HG03558 (cell line): ENCODE measurements around the gene ZNF516.

Source experiments
- ATAC-seq: cut with Tn5 transposase; IDR thresholded peaks from one replicate; pipeline ENCODE4 v1.9.1; 2021; ENCODE audit warnings: moderate number of reproducible peaks; ENCODE audit not compliant: unreplicated experiment; ENCODE audit errors: extremely low read depth

ZNF516 gene

DNA sequence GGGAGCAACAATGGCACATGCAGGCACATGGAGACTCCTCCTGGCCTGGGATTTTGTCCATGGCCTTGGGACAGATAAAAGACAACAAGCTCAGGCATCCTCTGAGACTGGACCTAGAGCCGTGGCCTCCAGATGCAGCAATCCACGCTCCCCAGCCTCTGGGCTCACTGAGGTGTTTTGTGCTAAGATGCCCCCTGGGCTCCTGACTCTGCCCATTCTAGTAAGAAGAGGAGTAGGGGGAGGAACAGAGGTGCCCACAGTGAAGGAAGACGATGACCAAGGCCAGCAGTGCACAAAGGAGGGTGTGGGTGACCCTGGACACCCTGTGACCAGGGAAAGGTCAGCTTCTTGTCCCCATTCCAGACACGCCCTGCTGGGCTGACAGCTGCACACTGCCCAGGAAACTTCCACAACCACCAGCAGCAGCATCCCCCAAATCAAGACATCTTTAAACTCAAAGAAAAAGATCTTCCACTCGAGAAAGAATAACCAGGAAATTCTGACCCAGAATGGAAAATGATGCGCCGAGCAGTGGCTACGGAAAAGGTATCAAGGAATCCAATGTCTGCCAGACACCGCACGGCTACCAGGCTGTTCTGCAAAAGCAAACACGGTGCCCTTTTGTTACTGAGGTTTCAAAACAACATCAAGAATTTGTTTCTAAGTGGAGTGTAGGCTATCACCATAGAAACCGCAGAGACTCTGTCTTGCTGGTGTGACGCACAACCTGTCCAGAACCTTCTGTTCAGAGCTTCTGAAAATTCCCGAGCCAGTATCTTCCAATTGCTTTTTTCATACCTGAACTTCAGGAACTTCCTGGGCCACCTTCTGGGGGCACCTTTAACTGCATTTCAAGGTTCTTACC lies 65.5 kb downstream of the ZNF516 start:
- ATAC-seq, result no peak

GRCh38 chr18:76428396-76429261 lies 66.4 kb downstream of the ZNF516 start:
- ATAC-seq, result no peak

DNA sequence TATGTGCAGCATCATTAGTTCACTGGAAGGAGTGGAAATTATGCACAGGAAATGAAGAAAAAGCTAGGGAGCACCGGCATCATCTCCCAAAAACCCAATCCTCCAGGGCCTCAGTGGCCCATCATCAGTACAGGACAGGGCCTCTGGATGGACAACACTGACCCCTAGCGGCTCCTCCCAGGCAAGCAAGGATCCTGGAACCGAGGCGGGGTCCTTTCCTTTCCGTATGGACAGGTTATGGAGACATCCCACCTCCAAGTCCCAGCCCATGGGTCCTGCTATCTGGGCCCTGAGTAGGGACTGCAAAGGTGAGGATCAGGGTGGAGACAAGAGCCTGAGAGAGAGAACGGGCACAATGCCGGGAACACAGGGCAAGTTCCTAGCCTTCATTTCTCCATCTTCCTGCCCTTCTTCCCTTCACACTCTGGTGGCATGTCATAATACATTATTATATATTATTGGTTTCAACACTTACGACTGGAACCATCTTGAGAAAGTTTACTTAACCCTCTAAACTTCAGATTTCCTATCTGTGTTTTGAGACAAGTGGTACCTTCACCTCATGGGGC lies 68.2 kb downstream of the ZNF516 start:
- ATAC-seq, result no peak

DNA sequence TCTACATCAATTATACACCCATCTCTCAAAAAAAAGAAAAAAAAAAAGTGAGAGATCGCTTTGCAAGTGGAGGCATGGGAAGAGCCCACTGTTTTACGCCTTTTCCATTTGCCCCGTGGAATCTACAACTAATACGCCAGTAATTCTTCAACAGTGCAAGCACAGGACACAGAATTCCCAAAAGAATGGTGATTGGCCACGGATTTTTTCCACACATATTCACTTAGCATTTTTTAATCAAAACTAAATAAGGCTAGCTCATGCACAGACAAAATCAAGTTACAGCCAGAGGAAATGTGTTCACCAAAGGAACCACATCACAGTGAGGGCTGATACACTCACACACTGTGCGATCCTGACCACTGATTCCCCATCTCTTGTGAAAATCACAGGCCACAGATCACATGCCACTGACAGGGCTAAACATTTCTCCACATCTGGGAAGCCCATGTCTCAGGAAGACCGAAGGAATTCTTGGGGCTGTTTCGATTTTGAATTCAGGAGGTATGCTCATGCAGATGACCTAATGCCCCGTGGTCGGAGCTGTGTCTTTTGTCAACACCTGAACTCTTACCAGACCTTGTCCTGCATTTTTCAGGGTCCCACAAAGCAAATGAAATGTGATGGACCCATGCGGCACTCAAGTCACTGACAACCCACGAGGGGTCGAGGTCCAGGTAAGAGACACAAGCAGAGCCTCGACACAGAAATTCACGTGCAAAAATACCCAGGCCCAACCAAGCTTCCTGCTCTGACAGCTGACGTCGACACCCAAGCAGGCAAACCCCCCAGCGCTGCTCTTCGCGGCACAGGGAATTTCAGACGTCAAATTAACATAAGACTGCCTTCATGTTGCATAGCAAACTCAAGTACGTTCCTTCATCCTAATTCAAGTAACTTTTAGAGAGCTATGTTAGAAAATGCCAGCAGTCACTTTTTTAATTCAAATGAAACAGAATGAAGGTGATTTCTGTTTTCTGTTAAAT lies 69.6 kb downstream of the ZNF516 start:
- ATAC-seq, result no peak

DNA sequence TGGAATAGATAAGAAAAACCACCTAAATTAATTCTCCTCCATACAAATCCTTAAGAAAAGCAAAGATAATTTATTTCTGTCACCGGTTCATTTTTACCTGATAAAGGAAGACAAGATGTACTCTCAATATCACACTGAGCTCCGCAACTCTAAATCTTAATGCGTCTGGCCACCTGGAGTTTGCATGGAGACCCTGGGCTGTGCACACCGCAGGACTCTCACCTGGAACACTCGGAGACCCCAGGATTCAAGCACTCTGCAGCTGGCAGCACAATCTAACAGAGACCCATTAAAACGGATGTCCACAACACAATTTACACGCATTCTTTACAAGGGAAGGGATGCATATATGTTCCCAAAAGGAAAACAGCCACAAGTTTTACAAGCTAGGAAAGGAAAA lies 72.2 kb downstream of the ZNF516 start:
- no peak for ATAC-seq

DNA sequence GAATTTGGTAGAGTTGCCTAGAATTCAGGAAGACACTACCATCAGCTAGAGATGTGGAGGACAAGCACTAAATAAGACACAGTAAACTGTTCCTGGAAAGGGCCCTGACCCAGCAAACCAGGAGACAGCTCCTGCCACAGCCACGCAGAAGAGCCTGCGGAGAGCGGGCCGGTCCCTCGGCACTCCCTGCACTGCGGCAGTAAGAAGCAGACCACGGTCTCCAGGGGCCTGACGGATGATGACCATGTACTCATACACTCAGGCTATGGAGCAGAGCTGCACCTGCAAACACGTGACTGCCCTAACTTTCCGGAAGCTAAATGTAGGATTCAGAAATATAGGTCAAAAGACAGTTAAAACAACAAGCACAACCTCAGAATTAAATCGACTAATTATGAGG lies 72.9 kb downstream of the ZNF516 start:
- ATAC-seq, result no peak

- ATAC-seq, result no peak
Measured at GRCh38 chr18:76421685-76422078, 73.4 kb downstream of the ZNF516 start.

DNA sequence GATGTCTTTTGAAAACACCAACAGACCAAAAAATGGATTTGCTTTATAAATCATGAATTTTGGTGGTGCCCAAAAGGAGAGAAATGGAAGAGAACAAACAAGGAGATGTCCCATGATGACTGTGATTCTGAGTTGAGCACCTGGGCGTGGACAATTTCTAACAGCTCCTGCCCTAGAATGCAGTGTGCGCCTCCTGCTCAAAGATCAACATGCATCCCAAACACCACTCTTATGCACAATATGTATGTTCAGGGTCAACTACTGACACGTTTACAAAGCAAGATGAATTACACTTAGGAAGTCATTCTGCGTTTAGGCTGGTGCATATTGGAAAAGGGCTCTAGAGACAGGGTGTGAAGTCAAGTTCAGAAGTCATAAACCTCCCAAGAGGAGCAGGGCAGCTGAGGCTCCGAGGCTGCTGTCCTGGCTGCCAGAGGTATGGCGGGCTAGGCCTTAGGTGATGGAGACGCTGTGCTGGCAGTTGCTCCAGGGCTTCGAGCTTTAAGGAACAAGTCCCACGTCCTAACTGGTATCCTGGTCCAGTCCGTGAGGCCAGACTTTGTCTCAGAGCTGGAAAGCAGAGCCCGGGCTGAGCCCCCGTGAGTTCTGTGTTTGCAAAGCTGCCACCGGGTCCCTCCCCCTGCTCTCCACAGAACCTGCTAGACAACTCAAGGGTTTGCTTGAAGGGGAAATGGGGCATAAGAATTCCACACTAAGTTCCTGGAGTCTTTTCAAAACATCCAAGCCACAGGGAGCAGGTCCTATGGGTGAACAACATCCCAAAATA lies 74.0 kb downstream of the ZNF516 start:
- ATAC-seq, result no peak

DNA sequence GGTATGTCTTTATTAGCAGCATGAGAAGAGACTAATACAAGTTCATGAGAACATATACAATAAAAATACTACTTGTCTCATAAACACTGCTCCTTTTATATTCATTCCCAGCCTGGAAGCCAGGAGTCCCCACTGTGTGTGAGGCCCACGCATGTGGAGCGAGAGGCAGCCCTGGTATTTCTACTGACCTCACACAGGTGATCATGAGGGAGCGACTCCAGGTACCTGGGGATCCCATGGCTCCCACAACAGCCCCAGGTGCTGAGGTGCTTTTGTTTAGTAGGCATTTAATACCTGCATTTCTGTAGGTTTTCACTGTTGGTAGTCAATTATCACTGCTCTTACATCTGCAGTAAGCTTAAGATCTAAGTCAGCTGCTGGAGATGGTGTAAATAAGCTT lies 75.2 kb downstream of the ZNF516 start:
- ATAC-seq, result no peak

DNA sequence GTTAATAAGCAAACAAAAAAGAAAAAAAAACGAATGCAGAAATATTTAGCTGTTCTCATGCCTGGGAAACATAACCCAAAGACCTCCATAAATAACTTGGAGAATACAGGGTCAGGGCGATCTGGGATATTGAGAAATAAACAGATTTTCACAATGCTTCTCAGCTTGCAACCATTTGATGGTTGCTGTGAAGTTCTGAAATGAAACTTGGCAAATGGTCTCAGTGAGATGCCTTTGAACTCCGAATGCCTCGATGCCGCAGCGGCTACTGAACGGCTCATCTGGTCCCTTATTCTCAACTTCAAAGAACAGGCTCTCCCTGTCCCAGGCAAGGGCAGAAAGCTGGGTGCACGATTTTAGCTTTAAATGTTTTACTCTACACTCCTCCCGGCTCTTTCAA lies 78.1 kb downstream of the ZNF516 start:
- no peak for ATAC-seq

DNA sequence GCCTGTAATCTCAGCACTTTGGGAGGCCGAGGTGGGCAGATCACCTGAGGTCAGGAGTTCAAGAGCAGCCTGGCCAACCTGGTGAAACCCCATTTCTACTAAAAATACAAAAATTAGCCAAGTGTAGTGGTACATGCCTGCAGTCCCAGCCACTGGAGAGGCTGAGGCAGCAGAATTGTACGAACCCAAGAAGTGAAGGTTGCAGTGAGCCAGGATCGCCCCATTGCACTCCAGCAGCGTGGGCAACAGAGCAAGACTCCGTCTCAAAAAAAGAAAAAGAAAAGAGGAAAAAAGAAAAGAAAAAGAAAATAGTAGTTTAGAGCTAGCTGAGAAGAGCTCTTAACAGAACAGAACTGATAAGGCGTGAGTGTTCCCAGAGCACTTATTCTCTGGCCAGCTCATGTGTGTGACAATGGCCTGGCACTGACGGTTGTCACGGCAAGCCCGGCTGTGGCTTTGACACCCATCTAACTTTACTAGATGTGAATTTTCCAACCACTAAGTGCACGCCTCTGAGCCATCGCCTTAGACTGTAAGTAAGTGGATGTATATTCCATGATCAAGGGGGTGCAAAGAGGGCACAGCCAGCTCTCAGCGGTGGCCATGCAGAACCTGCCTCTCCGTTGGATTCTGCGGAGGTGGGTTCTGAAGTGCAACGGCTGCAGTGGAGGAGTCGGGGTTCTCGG lies 80.0 kb downstream of the ZNF516 start:
- no peak for ATAC-seq

GRCh38 chr18:76412818-76413565 lies 82.0 kb downstream of the ZNF516 start:
- ATAC-seq, result no peak

DNA sequence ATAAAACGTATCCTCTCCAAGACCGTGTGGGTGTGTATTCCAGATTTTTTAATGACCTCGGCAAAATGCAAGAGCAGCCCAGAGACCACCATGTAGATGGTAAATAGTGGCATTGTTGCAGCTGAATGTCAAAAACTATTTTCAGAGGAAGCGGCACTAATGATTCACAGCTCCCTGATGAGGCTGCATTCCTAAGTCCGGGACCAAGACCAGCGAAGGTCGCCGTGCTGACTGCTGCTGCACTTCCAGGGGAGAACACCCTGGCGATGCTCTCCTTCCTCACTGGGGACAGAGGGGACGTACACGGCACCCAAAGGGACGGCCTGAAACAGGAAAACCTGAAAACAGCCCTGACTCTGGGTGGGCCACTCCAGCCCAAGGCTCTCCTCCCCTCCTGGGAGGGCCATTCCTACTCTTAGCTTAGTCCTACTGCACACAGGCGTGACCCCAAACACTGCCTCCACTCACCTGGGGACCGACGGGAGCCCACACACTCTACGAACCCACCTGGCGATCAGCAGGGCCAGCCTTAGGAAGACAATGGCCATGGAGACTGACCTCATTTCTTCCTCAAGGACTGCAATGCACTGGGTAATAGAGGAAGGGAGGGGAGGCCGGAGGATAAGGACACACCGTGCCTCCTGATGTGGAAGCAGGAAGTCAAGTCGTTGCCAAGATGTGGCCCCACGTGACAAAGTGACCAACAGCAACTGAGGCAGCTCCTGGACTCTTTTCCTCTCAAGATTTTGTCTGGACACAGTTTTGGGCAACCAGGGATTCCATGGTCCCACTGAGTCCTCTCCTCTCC lies 82.8 kb downstream of the ZNF516 start:
- ATAC-seq, result no peak

- ATAC-seq, result peak; percentile 85
Measured at GRCh38 chr18:76410660-76411417, 84.2 kb downstream of the ZNF516 start.

GRCh38 chr18:76410033-76410432 lies 85.0 kb downstream of the ZNF516 start:
- ATAC-seq, result no peak

DNA sequence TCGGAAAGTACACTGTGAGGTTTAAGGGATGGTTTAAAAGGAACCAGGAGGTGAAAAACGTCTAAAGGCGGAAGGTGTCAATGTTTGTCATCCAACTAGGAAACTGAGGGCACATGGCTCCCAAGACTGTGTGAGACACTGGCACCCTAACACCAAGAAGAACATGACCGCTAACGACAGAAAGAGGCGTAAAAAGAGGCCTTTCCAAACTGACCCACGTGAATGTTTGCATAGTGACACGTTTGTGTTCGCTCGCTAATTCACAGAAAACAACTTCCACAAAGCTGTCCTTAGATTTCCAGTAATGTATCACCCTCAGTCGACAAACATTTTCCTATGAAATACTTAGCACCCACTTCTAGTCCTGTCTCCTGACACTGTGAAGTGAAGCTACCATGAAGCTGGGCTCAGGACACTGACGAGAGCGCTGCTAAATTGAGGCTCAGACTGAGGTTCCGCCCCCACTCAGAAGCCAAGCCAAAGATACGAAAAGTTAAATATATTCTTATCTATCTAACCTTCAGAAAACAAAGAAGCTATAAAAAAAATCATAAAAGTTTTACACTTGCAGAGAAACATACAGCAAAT lies 86.5 kb downstream of the ZNF516 start:
- ATAC-seq, result no peak
